ENCODE measurements around the gene GON4L.
"Not testable (repeated sequence)": the region's sequence is repeated elsewhere in the genome, so short reads cannot be mapped to it uniquely, and the experiment has no call there.

The GON4L gene

GRCh38 chr1:155748141-155748540 lies 108.9 kb downstream of the GON4L start:
- DNase-seq (ENCODE audit: low read depth) = not testable (repeated sequence)

DNA sequence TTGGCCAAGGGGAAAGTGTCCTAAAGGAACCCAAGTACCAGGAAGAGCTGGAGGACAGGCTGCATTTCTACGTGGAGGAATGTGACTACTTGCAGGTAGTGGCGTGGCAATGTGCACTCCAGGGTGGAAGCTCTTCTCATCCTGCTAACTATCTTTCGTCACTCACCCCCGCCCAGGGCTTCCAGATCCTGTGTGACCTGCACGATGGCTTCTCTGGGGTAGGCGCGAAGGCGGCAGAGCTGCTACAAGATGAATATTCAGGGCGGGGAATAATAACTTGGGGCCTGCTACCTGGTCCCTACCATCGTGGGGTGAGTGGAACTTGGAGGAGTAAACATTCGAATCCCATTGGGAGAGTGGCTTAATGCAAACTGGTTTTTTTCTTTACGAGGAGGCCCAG lies 109.4 kb downstream of the GON4L start:
- DNase-seq (ENCODE audit: low read depth) = not testable (repeated sequence)

DNA sequence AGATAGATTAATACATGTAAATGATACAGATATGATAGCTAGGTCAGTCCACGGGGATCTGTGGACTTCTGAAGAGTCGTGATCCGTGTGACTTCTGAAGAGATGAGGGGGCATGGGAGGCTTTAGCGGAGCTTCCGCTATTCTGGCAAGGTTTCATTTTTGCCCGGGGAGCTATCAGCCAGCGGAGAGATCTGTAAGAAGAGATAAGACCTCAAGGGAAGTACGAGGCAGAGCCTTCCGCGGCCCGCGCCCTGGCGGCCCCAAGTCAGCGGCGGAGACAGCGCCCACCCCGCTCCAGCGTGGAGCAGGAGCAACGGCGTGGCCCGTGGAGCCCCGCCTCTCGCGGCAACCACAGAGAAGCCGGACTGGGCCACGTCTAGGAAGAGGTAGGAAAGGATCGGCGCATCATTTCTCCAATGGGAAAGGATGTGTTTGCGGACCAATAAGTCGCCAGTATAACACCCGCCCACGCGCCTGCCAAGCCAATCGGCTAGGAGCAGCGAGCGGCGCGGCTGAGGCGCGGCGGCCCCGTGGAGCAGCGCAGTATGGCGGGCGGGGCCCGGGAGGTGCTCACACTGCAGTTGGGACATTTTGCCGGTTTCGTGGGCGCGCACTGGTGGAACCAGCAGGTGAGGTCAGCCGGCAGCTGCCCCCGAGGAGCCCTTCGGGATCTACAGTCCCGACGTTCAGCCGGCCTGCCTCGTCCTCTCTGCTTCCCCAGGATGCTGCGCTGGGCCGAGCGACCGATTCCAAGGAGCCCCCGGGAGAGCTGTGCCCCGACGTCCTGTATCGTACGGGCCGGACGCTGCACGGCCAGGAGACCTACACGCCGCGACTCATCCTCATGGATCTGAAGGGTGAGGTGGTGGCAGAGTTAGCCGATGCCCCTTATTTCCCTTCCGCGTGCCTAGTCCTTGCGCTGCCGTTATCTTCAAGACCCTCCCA lies 111.5 kb downstream of the GON4L start:
- peak; percentile 92 for DNase-seq (ENCODE audit: low read depth)

DNA sequence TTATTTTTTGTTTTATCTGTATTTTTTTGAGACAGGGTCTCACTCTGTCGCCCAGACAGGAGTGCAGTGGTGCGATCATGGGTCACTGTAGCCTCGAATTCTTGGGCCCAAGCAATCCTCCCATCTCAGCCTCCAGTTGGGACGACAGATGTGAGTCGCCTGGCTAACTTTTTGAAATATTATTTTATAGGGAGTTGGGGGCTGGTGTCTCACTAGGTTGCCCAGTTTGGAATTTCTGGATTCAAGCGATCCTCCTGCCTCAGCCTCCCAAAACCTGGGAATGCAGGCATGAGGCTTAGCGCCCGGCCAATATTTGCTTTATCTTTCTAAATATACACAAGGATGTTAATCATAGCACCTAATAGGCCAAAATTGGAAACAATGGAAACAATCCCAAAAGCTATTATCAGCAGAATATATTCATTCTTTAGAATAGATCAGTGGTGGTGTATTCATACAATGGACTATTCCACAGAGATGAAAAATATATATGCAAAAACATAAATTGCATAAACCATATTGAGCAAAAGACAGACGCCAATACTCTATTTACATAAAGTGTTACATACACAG lies 112.2 kb downstream of the GON4L start:
- no peak for DNase-seq (ENCODE audit: low read depth)

- DNase-seq (ENCODE audit: low read depth) = no peak
These were observed 115.1 kb downstream of the GON4L start for GRCh38 chr1:155741908-155742307.

DNA sequence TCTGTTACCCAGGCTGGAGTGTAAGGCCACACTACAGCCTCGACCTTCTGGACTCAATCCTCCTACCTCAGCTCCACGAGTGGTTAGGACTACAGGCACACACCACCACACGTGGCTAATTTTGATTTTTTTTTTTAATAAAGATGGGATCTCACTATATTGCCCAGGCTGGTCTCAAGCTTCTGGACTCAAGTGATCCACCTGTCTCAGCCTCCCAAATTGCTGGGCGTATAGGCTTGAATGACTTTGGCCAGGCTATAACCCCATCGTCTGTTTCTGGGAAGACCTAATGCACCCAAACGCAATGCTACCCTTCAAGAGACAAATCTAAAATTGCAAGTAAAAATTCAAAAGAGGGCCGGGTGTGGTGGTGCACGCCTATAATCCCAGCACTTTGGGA lies 116.0 kb downstream of the GON4L start:
- DNase-seq (ENCODE audit: low read depth) = no peak

DNA sequence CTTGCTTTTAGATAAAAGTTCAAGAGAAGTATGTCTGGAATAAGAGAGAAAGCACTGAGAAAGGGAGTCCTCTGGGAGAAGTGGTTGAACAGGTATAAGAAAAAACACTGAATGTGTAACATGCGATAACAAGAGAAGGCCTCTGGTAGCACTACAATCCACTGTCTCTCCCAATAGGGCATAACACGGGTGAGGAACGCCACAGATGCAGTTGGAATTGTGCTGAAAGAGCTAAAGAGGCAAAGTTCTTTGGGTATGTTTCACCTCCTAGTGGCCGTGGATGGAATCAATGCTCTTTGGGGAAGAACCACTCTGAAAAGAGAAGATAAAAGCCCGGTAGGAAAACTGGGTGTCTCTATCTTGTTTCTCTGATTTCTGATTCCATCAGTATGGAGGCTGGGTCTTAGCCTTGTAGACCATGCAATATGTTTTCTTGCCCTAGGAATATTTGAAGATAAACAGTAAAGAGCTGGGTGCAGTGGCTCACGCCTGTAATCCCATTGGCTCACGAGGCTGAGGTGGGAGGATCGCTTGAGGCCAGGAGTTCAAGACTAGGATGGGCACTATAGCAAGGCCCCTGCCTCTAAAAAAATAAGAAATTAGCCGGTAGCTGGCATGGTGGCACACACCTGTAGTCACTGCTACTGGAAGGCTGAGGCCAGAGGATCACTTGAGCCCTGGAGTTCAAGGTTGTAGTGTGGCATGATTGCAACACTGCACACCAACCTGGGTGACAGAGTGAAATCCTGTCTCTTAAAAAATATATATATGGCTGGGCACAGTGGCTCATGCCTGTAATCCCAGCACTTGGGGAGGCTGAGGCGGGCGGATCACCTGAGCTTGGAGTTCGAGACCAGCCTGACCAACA lies 127.7 kb downstream of the GON4L start:
- DNase-seq (ENCODE audit: low read depth) = no peak

DNA sequence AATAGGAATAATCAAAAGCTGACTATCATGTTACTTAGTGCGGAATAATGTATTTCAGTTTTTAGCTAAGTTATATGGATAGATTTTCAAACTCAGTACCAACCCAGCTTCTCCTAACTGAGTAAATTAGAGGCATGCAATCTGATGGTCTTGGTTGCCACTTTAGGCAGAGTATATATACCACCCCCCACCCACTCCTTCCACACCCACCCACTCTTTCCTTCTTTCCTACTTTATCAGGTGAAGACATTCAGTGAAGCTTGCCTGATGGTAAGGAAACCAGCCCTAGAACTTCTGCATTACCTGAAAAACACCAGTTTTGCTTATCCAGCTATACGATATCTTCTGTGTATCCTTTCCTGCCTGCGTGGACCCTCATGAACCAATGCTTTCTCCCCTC lies 131.9 kb downstream of the GON4L start:
- DNase-seq (ENCODE audit: low read depth) = no peak

DNA sequence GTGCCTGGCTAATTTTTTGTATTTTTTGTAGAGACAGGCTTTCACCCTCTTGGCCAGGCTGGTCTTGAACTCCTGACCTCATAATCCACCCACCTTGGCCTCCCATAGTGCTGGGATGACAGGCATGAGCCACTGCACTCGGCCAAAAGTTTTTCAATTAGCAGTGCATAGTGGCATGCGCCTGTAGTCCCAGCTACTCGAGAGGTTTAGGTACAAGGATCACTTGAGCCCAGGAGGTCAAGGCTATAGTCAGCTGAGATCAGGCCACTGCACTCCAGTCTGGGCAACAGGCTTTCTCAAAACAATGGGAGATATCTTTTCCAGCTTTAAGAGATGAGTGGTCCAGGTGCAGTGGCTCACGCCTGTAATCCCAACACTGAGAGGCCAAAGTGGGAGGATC lies 137.3 kb downstream of the GON4L start:
- DNase-seq (ENCODE audit: low read depth) = no peak

DNA sequence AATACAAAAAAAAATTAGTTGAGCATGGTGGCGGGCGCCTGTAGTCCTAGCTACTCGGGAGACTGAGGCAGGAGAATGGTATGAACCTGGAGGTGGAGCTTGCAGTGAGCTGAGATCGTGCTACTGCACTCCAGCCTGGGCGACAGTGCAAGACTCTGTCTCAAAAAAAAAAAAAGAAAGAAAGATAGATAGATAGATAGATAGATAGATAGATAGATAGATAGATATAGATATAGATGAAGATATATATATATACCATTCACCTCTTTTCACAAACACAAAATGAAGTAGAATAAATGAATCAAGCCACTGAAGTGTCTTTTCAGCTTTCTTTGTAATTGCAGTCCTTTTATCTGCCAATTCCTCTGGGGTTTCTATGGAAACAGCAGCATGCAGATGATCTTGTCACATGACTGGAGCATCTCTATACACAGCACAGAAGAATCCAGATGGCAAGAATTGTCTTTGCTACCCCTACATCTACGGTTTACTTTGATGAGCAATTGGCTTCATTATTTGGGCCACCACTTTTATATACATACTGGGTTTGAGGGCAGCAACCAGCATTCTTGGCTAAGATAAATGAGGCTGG lies 138.4 kb downstream of the GON4L start:
- not testable (repeated sequence) for DNase-seq (ENCODE audit: low read depth)

- no peak for DNase-seq (ENCODE audit: low read depth)
These were observed 140.0 kb downstream of the GON4L start for GRCh38 chr1:155717041-155717440.

DNA sequence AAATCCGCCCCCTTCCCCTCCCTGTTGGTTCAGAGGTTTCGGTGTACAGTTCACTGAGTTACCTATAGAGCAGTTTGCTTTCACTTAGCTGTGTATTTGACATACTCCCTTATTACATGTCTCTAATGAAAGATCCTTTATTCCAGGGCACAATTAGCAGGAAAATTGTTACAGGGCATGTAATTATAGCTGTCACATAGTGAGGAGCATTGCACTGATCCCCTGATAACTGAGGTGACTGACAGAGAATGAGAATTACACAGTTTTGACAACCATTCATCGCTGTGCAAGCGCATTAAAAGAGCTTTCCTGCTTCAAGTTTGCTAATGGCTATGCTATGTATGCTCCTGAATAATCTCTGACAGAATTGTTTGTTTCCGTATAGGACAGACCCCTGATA lies 141.2 kb downstream of the GON4L start:
- no peak for DNase-seq (ENCODE audit: low read depth)

GRCh38 chr1:155715056-155715455 lies 142.0 kb downstream of the GON4L start:
- not testable (repeated sequence) for DNase-seq (ENCODE audit: low read depth)

DNA sequence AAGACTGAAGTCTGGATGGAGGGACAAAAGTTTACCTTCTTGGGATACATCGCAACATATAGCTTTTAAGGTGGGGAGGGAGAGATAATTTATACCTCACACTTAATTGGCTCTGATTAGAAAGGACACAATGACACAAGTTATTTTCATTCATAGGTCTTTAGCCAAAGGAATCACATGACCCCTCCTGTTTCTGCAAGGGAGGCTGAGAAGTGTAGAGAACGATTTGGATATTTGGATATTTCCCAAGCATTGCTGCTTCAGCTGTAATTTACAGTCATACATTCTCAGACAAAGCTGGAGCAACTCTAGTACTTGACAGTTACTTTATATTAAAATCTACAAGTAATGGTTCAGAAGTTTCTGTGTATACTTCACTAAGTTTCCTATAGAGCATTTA lies 143.9 kb downstream of the GON4L start:
- DNase-seq (ENCODE audit: low read depth) = no peak

DNA sequence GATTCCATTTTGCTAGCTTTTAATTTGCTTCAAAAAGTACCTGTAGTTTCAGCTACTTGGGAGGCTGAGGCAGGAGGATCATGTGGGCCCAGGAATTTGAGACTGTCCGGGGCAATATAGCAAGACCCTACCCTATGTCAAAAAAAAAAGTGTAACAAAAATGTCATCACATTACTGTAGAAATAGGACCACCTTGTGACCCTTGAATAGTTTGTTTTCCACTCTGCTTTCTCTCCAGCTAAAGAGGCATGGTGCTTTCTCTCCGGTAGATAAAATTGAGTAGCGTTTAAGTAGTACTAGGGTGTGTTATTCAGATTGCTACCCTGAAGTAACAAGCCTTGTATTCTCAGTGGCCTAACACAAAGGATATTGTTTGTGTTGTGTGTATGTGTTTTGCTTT lies 144.4 kb downstream of the GON4L start:
- DNase-seq (ENCODE audit: low read depth) = not testable (repeated sequence)

DNA sequence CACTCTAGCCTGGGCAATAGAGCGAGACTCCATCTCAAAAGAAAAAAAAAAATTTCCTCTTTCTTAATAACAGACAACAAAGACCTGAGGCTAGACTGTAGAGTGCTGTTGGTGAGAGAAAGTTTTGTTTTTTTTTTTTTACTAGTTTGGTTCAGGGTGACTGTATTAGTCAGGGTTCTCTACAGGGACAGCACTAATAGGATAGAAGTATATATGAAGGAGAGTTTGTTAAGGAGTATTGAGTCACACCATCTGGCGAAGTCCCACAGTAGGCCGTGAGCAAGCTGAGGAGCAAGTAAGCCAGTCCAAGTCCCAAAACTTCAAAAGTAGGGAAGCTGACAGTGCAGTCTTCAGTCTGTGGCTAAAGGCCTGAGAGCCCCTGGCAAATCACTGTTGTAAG lies 145.6 kb downstream of the GON4L start:
- DNase-seq (ENCODE audit: low read depth) = not testable (repeated sequence)

DNA sequence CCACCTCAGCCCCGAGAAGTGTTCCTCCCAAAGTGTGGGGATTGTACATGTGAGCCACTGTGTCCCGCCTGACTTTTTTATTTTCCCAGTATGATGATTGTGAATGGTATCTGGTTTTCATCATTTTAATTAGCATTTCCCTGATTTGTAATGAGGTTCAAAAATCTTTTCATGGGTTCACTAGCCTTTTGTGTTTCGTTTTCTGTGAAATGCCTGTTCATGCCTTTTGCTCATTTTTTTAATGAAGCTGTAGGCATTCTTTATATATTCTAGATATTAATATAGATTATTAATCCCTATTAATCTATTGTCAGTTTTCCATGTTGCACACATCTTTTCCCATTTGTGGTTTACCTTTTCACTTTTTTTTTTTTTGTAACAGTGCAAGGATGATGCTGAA lies 147.6 kb downstream of the GON4L start:
- no peak for DNase-seq (ENCODE audit: low read depth)

GRCh38 chr1:155706139-155706538 lies 150.9 kb downstream of the GON4L start:
- DNase-seq (ENCODE audit: low read depth) = no peak

DNA sequence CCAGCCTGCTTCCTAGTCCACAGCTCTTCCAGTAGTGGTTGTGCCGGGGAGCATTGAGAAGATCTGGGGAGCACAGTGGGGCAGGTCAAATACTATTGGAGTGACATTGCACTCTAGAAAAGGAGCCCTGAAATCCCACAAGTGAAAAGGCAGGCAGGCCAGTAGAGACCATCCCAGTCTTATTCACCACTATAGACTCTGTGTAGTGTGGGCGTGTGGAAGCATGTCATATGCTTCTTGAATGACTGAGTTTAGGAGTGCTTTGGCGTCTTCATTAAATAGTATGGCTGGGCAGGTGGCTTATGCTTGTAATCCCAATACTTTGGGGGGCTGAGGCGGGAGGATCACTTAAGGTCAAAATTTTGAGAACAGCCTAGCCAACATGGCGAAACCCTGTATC lies 152.6 kb downstream of the GON4L start:
- not testable (repeated sequence) for DNase-seq (ENCODE audit: low read depth)

- DNase-seq (ENCODE audit: low read depth) = no peak
These were observed 153.8 kb downstream of the GON4L start for GRCh38 chr1:155703216-155703615.

- DNase-seq (ENCODE audit: low read depth) = not testable (repeated sequence)
These were observed 155.3 kb downstream of the GON4L start for GRCh38 chr1:155701675-155702074.
